Thoracic aorta (tissue), 2 donors: ENCODE measurements around the gene CRACDL. TPM values are rescaled to one million over a fixed set of nuclear protein-coding genes. Genes with fewer than 3 reads are reported as not detected.

Source experiments
- ATAC-seq: fragments of 150-250 bp; one replicate; pipeline ENCODE4 v1.8.0; 2017; ENCODE audit warnings: low read depth; ENCODE audit not compliant: insufficient number of reproducible peaks, low FRiP score
- DNase-seq: peaks from one replicate; pipeline ENCODE4 v3.0.0-alpha.2; 2020; ENCODE audit warnings: low spot score
- H3K27ac ChIP-seq, 2 donors: fragments of 200-600 bp; sonication (generic); 1 replicate in 1 of 2; 2 replicates in 1 of 2; pipeline ENCODE4 v1.5.1; 2016; ENCODE audit warnings: mild to moderate bottlenecking in 2 of 2, moderate library complexity in 2 of 2
- H3K27me3 ChIP-seq: fragments of 200-600 bp; sonication (generic); replicated peaks from 2 replicates; pipeline ENCODE4 v1.6.0; 2016; ENCODE audit warnings: mild to moderate bottlenecking; ENCODE audit not compliant: insufficient read depth
- H3K36me3 ChIP-seq: fragments of 200-600 bp; sonication (generic); one replicate; pipeline ENCODE4 v1.5.1; 2016
- H3K4me1 ChIP-seq, 2 donors: fragments of 200-600 bp; sonication (generic); 1 replicate in 1 of 2; 2 replicates in 1 of 2; pipeline versions ENCODE4 v1.5.1 to v1.6.0; 2016; ENCODE audit warnings: low read depth in 2 of 2, mild to moderate bottlenecking in 1 of 2; ENCODE audit not compliant: control insufficient read depth in 1 of 2
- H3K4me3 ChIP-seq: fragments of 200-600 bp; sonication (generic); 2 replicates; pipeline ENCODE4 v1.5.1; 2016; ENCODE audit warnings: mild to moderate bottlenecking
- H3K9me3 ChIP-seq: fragments of 200-600 bp; sonication (generic); 2 replicates; pipeline ENCODE4 v1.5.1; 2016
- CTCF ChIP-seq: fragments of 200-600 bp; sonication (generic); IDR thresholded peaks from one replicate; pipeline ENCODE4 v1.5.1; 2019; ENCODE audit warnings: antibody characterized with exemption
- total RNA-seq, 2 donors: library from RNA; depleted of rRNA; stranded (reverse); fragments of >200 nt; gene quantifications; one replicate each; pipeline versions ENCODE4 v1.1.0 to v1.2.3, GENCODE V29; 2016

Gene CRACDL
- total RNA-seq, 2 donors from 2014 or later, result 1.9 to 5.9 TPM

GRCh38 chr2:98804265-98804650 is 131.8 kb downstream of the CRACDL start:
- no peaks in the 10 kb centered on the region for H3K36me3 ChIP-seq
- H3K4me1 ChIP-seq, result peaks cover 17 to 26% of the 10 kb centered on the region in 2 donors
- no peaks in the 10 kb centered on the region for H3K27me3 ChIP-seq
- no peak overlapping the region for H3K4me3 ChIP-seq
- ATAC-seq, result no peak
- DNase-seq, result no peak
- H3K9me3 ChIP-seq, result no peaks in the 10 kb centered on the region
- H3K27ac ChIP-seq, result no peak overlapping the region
- no peak for TF ChIP-seq CTCF

DNA sequence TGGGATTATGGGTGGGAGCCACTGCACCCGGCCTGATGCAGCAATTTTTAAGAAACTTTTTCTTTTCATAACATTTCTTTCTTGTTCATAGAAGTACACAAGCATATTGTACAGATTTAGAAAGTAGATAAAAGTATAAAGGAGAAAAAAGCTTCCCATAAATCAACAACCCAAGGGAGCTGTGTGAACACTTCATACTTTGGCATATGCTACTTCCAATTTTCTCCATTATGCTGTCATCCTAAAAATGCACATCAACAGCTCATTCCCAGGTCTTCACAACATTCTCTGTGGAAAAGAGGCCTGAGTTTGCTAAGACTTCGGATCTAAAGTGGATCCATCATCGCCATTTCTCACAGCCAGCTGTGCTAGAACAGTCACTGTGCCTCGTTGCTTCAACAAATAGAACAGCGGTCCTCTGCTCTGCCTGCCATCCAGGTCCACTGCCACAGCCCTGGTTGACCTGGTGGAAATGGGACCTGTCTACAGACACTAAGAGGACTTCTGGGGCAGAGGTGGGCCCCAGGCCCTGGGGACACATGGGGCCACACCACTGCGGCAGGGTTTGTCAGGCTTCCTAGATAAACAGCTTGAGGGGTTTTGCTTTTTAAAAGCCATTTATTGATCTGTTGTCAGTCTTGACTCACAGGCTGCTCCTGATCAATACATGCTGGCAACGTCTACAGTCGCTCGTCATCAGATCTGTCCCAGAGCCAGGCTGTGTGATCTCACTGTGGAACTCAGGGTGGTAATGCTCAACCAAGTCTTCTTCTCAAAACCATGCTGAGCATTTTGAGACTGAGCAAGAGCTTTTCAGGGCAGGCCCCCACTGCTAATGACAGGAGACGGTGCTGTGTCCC is 132.4 kb downstream of the CRACDL start:
- no peak overlapping the region for H3K4me3 ChIP-seq
- no peak for DNase-seq

DNA sequence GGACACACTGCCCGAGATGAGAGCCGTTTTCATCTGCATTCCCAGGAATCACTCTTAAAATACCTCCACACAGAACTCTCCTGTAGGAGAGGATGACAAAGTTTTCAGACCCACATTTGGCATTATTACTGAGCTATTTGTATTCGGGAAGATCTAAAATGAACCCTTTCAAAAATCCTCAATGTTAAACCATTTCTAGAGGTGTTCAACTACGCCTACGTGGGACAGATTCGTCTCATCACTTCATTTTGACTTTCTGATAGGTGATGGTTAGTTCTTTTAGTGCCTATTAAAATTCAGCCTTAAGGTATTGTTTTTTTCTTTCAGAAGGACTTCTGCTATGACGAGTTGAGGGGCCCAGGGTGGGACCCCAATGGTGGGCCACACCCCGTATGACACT is 133.7 kb downstream of the CRACDL start:
- Histone ChIP-seq H3K36me3 (no peaks in the 10 kb centered on the region), H3K27ac (no peak overlapping the region), H3K27me3 (no peaks in the 10 kb centered on the region), H3K4me3 (no peak overlapping the region), H3K9me3 (no peaks in the 10 kb centered on the region), H3K4me1 (peaks cover 17 to 25% of the 10 kb centered on the region in 2 donors)
- DNase-seq (no peak), ATAC-seq (no peak)
- no peak for TF ChIP-seq CTCF

More for the DNA sequence above, 132.4 kb downstream of the CRACDL start:
- H3K9me3 ChIP-seq, result no peaks in the 10 kb centered on the region
- H3K27me3 ChIP-seq, result no peaks in the 10 kb centered on the region
- ATAC-seq, result no peak
- no peaks in the 10 kb centered on the region for H3K36me3 ChIP-seq
- H3K27ac ChIP-seq, result no peak overlapping the region
- H3K4me1 ChIP-seq, result peaks cover 17 to 26% of the 10 kb centered on the region in 2 donors
- TF ChIP-seq CTCF, result no peak

- no peak overlapping the region for H3K4me3 ChIP-seq
- no peak for TF ChIP-seq CTCF
- H3K27ac ChIP-seq, result no peak overlapping the region
- H3K9me3 ChIP-seq, result no peaks in the 10 kb centered on the region
- ATAC-seq (no peak), DNase-seq (no peak)
- H3K27me3 ChIP-seq, result no peaks in the 10 kb centered on the region
- H3K4me1 ChIP-seq, result peaks cover 17 to 20% of the 10 kb centered on the region in 2 donors
- H3K36me3 ChIP-seq, result no peaks in the 10 kb centered on the region
Measured at GRCh38 chr2:98801921-98802321, 134.1 kb downstream of the CRACDL start.

- TF ChIP-seq CTCF, result no peak
- Histone ChIP-seq H3K27ac (no peak overlapping the region), H3K27me3 (no peaks in the 10 kb centered on the region), H3K4me3 (no peak overlapping the region), H3K36me3 (no peaks in the 10 kb centered on the region), H3K9me3 (no peaks in the 10 kb centered on the region), H3K4me1 (peaks cover 11 to 14% of the 10 kb centered on the region in 2 donors)
- ATAC-seq (no peak), DNase-seq (no peak)
Measured at GRCh38 chr2:98801286-98801685, 134.7 kb downstream of the CRACDL start.
